IPS DF 4.7 (cell line): Measurements from ENCODE around the gene SCN4B.

Experiments
- DNase-seq: peaks from one replicate; pipeline ENCODE4 v3.0.0-alpha.2; 2013; ENCODE audit warnings: low spot score; ENCODE audit errors: extremely low read depth

SCN4B gene

DNA sequence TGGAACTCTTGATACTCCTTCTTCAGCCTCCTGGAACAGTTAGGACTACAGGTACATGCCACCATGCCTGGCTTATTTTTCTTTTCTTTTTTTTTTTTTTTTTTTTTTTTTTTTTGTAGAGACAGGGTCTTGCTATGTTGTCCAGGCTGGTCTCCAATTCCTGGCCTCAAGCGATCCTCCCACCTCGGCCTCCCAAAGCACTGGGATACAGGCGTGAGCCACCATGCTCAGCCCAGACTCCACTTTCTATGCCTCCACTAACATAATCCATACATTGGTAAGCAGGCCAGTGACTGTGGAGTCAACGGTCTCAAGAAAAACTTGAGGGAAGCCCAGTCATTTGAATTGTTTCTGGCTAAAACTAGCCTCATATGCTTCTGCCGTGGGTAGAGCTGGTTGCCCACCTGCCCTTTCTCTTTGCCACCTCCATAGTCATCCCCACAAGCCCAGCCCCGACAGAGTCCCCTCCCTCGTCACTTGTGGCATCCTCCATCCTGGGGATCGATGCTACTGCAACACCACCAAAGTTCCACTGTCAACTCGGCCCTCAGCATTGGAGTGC is 21.5 kb upstream of the SCN4B start:
- no peak for DNase-seq

- DNase-seq, result no peak
These were observed 19.7 kb upstream of the SCN4B start for GRCh38 chr11:118172356-118172755.

GRCh38 chr11:118171269-118172062 is 18.8 kb upstream of the SCN4B start:
- no peak for DNase-seq

GRCh38 chr11:118170882-118171268 is 18.3 kb upstream of the SCN4B start:
- no peak for DNase-seq

DNA sequence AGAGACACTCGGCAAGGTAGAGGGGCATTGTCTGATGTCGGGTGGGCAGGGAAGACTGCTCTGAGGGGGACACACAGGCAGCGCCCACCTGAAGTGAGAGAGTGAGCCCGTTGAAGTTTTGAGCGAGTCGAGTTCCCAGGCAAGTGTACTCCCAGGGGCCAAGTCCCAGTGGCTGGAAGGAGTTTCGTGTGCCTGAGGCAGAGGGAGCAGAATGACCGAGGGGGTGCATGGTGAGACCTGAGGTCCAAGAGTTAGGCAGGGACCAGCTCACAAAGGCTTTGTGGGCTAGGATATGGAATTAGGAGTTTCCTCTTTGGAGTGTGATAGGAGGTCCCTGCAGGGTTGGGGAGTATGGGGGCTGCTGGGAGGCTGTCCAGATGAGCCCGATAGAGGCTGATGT is 17.6 kb upstream of the SCN4B start:
- DNase-seq, result no peak

GRCh38 chr11:118169300-118170140 is 16.9 kb upstream of the SCN4B start:
- no peak for DNase-seq

- DNase-seq, result no peak
These were observed 16.1 kb upstream of the SCN4B start for GRCh38 chr11:118168751-118169150.

GRCh38 chr11:118168316-118168715 is 15.7 kb upstream of the SCN4B start:
- no peak for DNase-seq

DNA sequence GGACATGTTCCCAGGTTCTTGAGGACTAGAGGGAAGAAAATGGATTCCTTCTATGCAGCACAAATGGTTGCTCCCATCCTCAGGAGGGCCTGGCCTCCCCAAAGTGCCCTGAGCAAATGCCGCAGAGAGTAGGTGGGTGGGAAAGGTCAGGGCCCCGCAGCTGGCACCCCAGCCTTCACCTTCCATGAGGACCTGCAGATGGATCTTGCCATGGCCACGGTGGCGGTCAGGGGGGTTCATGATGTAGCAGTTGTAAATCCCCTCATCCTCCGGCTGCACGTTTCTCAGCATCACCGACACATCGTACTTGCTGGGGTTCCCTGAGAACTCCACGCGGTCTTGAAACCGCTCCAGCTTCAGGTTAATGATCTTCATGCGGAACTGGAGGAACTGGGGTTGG is 15.3 kb upstream of the SCN4B start:
- no peak for DNase-seq

DNA sequence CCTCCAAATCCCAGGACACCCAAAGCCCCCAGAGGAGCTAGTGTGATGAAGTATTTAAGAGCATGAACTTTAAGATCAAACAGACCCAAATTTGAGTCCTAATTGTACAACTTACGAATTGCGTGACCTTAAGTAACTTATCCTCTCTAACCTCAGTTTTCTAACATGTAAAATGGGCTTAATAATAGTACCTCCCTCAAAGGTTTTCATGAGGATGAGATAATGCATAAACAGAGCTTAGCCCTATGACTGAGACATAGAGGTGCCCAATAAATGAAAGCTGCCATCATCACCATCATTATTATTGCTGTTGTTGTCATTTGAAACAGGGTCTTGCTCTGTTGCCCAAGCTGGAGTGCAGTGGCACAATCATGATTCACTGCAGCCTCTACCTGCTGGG is 14.6 kb upstream of the SCN4B start:
- no peak for DNase-seq

DNA sequence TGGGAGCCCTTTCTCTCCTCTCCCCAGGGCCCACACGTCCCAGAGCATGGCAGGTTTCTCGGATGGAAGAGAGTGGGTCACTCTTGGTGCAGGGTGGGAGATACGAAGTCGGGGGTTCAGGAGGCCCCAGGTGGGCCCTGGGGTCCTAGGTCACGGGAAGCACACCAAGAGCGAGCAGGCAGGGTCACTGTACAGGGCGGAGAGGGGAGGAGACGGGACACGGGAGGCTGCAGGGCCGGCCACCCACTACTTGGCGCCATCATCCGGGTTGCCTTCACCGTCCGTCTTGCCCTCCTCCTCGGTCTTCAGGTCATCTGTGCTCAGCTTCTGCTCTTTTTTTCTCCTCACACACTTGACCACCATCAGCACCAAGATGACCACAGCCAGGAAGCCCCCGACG is 14.0 kb upstream of the SCN4B start:
- no peak for DNase-seq

- no peak for DNase-seq
These were observed 12.3 kb upstream of the SCN4B start for GRCh38 chr11:118164885-118165284.

DNA sequence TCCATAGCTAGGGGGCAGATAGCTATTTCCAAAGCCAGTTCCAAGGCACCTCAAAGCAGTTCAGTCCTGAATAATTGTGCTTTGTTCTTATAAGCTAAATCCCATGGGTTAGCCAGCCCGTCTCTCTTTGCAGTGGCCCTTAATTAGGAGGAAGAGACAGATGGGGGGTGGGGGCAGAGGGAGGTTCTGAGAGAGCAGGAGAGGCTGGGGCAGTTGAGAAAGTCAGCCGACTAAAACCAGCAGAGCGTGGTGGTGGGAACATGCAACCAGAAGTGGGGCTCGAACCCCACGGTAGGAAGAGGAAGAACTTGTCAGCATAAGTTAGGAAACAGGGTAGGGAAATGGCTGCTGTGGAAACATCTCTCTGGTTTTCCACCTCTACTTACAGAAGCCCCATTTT is 10.9 kb upstream of the SCN4B start:
- no peak for DNase-seq

DNA sequence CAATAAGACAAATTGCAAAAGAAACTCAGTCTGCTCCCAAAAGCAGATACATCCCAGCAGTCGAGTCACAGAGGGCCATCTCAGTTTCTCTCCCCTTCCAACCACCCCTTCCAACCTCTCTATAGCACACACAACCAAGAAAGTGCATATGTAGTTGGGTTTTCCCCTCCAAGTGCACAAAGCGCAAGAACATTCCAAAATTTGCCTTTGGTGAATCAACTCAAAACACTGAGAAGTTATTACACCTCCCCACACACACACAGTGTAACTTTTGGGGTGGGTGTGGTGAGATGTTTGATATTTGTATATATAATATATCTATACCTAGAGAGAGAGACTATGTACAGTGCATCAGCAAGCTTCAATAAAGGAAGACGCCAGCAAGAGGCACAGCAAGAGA is 10.2 kb upstream of the SCN4B start:
- no peak for DNase-seq

- no peak for DNase-seq
These were observed 9.2 kb upstream of the SCN4B start for GRCh38 chr11:118161786-118162185.

DNA sequence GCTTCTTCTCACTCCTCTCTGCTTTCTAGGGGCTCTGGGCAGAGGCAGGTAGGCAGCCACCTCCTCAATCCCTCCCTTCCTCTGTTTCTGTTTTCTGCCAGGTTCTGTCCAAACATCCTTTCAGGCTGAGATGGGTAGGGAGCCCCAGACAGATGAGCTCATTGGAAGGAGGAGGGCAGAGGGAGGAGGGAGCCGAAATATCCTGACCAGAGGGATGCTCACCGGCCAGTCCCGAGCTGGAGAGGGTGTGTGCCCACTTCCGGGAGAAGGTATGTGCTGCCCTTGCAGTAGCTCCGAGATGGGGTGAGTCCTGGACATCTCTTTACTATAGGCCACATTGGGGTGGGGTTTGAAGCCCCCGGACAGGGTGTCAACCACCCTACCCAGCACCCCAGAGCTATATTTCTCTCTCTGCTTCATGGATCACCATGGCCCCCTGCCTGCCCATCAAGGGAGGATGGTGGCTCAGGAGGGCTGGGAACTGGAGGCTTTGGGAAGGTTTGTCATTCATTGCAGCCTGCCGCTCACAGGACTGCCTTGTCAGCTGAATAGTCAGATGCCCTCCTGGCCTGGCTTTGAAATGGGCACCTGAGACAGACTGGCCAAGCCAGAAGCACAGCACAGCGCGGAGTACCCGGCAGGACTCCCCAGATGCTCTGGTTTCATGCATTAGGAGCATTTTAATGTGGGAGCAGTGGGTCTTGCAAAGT is 4.7 kb upstream of the SCN4B start:
- DNase-seq, result no peak

DNA sequence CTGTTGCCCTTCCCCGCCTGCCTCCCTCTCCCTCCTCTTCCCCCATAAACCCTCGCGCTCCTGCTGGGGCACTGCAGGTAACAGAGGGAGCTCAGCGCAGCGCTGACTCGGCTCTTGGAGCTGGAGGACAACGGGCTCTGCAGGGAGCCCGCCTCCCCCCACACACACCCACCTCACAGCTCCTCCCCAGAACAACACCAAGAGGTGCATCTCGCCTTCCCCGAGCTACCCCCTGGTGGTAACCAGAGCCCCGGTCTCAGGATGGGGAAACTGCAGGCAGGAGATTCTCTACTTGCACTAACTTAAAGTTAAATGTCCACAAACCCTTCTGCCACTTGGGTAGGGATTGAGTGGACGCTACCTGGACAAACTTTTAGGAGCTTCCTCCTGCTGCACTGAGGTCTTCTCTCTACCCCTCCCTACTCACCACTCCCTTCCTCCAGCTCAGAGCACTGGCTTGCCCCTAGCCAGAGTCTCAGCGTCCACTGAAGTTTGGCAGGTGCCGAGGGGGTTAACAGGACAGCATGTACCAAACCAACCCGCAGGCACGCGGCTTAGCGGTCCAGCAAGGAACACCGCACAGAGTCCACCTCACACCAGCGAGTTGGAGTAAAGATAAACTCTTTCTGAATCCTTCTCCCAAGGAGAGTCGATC is 4.0 kb upstream of the SCN4B start:
- no peak for DNase-seq

- no peak for DNase-seq
These were observed 3.3 kb upstream of the SCN4B start for GRCh38 chr11:118155776-118156530.

DNA sequence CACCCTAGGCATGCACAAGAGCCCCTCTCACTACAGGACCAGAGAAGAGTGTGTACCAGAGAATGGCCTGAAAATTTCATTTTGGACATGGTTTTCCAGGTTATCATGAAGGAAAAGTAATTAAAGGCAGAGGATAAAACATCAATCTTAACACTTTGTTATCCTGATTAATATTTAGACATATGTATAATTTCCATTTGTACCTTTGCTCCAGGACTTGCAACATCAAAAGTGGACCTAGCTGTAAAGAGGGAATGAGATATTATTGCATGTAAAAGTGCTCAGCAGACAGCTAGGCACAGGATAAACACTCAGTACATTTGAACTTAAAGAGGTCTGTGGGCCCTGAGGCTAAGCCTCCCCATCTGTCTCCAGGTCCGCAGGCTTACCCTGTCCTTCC is 2.0 kb upstream of the SCN4B start:
- DNase-seq, result no peak

DNA sequence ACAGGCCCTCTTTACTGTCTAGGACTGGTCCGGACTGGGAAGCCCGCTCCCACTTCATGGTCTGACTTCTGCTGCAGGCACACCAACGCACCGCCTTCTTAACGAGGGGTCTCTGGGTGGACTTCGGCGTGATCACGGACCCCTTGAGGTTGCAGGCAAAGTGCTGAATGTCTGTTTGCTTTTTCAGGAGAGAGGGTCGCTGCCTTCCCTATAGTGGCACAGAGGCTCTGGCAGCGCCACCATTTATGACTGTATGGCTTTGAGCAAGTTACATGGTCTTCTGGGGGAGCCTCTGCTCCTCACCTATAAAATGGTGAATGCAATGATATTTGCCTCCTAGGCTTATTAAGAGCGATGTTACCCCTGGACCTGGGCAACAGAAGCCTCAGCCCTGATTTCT is 1.4 kb upstream of the SCN4B start:
- no peak for DNase-seq

DNA sequence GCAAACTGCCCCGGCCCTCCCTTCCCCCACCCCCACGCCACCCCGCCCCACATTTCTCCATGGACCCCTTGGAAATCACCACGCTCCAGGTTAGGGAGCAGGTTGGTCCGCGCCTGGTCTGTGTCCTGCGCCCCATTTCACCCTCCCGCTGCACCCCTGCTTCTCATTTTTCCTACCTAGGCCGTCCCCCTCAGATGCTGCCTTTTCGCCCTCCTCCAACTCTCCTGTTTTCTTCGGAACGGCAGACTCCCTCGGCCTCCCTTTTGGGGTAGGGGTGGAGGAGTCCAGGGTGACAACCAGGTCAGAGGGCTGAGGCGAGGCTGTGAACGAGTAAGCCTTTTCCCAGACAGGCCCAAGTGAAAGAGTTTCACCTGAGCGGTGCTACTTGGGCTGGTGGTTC is 893 bp upstream of the SCN4B start:
- DNase-seq, result no peak
